B cell (primary cell): ENCODE results near the gene OPN1MW3.
"Not testable (repeated sequence)": the region's sequence is repeated elsewhere in the genome, so short reads cannot be mapped to it uniquely, and the experiment has no call there.

Experiments used
- EZH2 ChIP-seq: IDR thresholded peaks from 2 replicates; pipeline ENCODE4 v1.6.1; 2012; ENCODE audit warnings: borderline replicate concordance, low read depth, mild to moderate bottlenecking, moderate library complexity, low read length; ENCODE audit not compliant: insufficient read depth, poor library complexity, severe bottlenecking
- TF ChIP-seq, protein P1 (sequence below): fragments of 200-600 bp; IDR thresholded peaks from one replicate; pipeline ENCODE4 v1.8.0; 2022; ENCODE audit warnings: antibody characterized with exemption, mild to moderate bottlenecking

DNA sequence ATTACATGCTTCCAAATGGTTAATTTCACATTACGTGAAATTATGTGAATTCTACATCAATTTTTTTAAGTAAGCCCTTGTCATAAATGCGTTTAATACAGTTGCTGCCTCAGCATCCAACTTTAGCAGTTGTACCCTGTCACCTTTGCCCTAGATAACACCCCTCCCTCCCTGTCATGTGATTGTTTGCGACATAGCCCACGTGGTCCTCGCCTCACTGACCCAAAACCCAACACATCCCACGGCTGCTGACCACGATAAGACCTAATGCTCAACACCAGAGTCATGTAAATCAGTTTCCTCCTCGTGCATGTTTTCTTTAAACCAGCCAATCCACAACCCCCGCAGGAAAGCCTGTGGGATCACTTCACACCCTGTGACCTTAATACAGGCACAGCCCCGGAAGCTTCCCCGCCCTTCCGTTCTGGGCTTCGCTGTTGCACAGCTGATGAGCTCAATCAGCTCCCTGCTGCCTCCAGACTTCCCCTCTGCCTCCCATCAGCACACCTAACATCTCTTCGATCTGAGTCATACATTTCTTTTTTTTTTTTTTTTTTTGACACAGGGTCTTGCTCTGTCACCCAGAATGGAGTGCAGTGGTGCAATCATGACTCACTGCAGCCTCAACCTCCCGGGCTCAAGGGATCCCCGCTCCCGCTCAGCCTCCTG is 9.9 kb upstream of the OPN1MW3 start:
- TF ChIP-seq, protein P1, sequence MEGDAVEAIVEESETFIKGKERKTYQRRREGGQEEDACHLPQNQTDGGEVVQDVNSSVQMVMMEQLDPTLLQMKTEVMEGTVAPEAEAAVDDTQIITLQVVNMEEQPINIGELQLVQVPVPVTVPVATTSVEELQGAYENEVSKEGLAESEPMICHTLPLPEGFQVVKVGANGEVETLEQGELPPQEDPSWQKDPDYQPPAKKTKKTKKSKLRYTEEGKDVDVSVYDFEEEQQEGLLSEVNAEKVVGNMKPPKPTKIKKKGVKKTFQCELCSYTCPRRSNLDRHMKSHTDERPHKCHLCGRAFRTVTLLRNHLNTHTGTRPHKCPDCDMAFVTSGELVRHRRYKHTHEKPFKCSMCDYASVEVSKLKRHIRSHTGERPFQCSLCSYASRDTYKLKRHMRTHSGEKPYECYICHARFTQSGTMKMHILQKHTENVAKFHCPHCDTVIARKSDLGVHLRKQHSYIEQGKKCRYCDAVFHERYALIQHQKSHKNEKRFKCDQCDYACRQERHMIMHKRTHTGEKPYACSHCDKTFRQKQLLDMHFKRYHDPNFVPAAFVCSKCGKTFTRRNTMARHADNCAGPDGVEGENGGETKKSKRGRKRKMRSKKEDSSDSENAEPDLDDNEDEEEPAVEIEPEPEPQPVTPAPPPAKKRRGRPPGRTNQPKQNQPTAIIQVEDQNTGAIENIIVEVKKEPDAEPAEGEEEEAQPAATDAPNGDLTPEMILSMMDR: not testable (repeated sequence)
- TF ChIP-seq EZH2: not testable (repeated sequence)
